Endodermal cell (in vitro differentiated cells): Measurements from ENCODE around the gene HOXC12. TPM values are rescaled to one million over a fixed set of nuclear protein-coding genes. Genes with fewer than 3 reads are reported as not detected.
A peak's percentile ranks its signal among the peaks of the same experiment; 100 is the strongest.

Experiments
- DNase-seq: peaks from one replicate; pipeline ENCODE4 v3.0.0-alpha.2; 2017
- H3K27ac ChIP-seq: 2 replicates; pipeline ENCODE4 v1.5.1; 2013; ENCODE audit warnings: mild to moderate bottlenecking, low read depth, low read length, moderate library complexity
- H3K27me3 ChIP-seq: 2 replicates; pipeline ENCODE4 v1.6.1; 2013; ENCODE audit warnings: mild to moderate bottlenecking, low read length, moderate library complexity; ENCODE audit not compliant: insufficient read depth, control insufficient read depth, poor library complexity, severe bottlenecking
- H3K36me3 ChIP-seq: 2 replicates; pipeline ENCODE4 v1.7.0; 2013; ENCODE audit warnings: mild to moderate bottlenecking, low read length, moderate library complexity; ENCODE audit not compliant: control insufficient read depth, insufficient read depth
- H3K4me1 ChIP-seq: one replicate; pipeline ENCODE4 v1.7.0; 2013; ENCODE audit warnings: low read length; ENCODE audit not compliant: control insufficient read depth, insufficient read depth
- H3K4me3 ChIP-seq: 2 replicates; pipeline ENCODE4 v1.5.1; 2013; ENCODE audit warnings: mild to moderate bottlenecking, low read length, moderate library complexity
- H3K9ac ChIP-seq: 2 replicates; pipeline ENCODE4 v1.6.1; 2013; ENCODE audit warnings: mild to moderate bottlenecking, low read length, moderate library complexity; ENCODE audit not compliant: poor library complexity, severe bottlenecking; ENCODE audit errors: extremely low read depth
- H3K9me3 ChIP-seq: 2 replicates; pipeline ENCODE4 v1.6.1; 2013; ENCODE audit warnings: mild to moderate bottlenecking, low read length, moderate library complexity; ENCODE audit not compliant: control insufficient read depth
- H3K27ac Mint-ChIP-seq: 2 replicates; pipeline ENCODE4 v1.8.0; 2020; ENCODE audit warnings: mixed read lengths
- H3K27me3 Mint-ChIP-seq: 2 replicates; pipeline ENCODE4 v1.8.0; 2021; ENCODE audit warnings: mild to moderate bottlenecking, mixed read lengths; ENCODE audit not compliant: insufficient read depth
- H3K36me3 Mint-ChIP-seq: 2 replicates; pipeline ENCODE4 v1.8.0; 2020; ENCODE audit warnings: low read depth, mixed read lengths
- H3K4me1 Mint-ChIP-seq: 2 replicates; pipeline ENCODE4 v1.8.0; 2020; ENCODE audit warnings: mixed read lengths
- H3K4me3 Mint-ChIP-seq: 2 replicates; pipeline ENCODE4 v1.8.0; 2020; ENCODE audit warnings: mild to moderate bottlenecking, moderate library complexity, mixed read lengths
- H3K9me3 Mint-ChIP-seq: 2 replicates; pipeline ENCODE4 v1.8.0; 2020; ENCODE audit warnings: mild to moderate bottlenecking, mixed read lengths
- WGBS, 2 experiments: methylation state at CpG; one replicate each; pipeline versions ENCODE4 v1.1.5 to v1.1.7; 2013; ENCODE audit warnings: missing lambda C conversion rate in 2 of 2, mixed read lengths in 1 of 2; ENCODE audit not compliant: insufficient coverage in 1 of 2, insufficient read length in 1 of 2; 5-methylcytosine and 5-hydroxymethylcytosine counted together
- total RNA-seq, 2 donors: library from RNA; stranded (reverse); fragmentation: NEBNext Ultra II Directional in 1 of 2; extraction: Animal tissue kit (Norgen Biotek cat#: 25700) in 1 of 2; gene quantifications; 2 replicates in 1 of 2; 3 replicates in 1 of 2; pipeline ENCODE4 v1.2.1, GENCODE V29; 2021
- TF ChIP-seq, protein P1 (sequence below): fragments of 200-600 bp; sonication (generic); conservative IDR thresholded peaks from 2 replicates; pipeline ENCODE4 v1.5.0; 2021; ENCODE audit warnings: antibody characterized with exemption, mild to moderate bottlenecking

HOXC12 gene
- total RNA-seq, 2 donors from 2014 or later = not detected

- Histone ChIP-seq H3K4me3 (no peak overlapping the region), H3K4me1 (no peaks in the 10 kb centered on the region), H3K9me3 (no peaks in the 10 kb centered on the region), H3K36me3 (no peaks in the 10 kb centered on the region), H3K9ac (no peak overlapping the region), H3K27me3 (peaks cover 100% of the 10 kb centered on the region), H3K27ac (no peak overlapping the region)
- no peak overlapping the region for H3K27ac Mint-ChIP-seq
- TF ChIP-seq, protein P1, sequence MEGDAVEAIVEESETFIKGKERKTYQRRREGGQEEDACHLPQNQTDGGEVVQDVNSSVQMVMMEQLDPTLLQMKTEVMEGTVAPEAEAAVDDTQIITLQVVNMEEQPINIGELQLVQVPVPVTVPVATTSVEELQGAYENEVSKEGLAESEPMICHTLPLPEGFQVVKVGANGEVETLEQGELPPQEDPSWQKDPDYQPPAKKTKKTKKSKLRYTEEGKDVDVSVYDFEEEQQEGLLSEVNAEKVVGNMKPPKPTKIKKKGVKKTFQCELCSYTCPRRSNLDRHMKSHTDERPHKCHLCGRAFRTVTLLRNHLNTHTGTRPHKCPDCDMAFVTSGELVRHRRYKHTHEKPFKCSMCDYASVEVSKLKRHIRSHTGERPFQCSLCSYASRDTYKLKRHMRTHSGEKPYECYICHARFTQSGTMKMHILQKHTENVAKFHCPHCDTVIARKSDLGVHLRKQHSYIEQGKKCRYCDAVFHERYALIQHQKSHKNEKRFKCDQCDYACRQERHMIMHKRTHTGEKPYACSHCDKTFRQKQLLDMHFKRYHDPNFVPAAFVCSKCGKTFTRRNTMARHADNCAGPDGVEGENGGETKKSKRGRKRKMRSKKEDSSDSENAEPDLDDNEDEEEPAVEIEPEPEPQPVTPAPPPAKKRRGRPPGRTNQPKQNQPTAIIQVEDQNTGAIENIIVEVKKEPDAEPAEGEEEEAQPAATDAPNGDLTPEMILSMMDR = no peak
- H3K27me3 Mint-ChIP-seq = peaks cover 100% of the 10 kb centered on the region
- H3K4me3 Mint-ChIP-seq = peak overlapping the region; percentile 11
- H3K4me1 Mint-ChIP-seq = peaks cover 3% of the 10 kb centered on the region
- WGBS, 2 experiments = 5 to 6% methylated on average over 36 to 48 of the region's 48 CpGs
- peak; percentile 89 for DNase-seq
- H3K9me3 Mint-ChIP-seq = peaks cover 2% of the 10 kb centered on the region
- no peaks in the 10 kb centered on the region for H3K36me3 Mint-ChIP-seq
Observed at GRCh38 chr12:53995378-53996239, 40.9 kb downstream of the HOXC12 start.

- Mint-ChIP-seq H3K27ac (no peak overlapping the region), H3K27me3 (peaks cover 100% of the 10 kb centered on the region), H3K4me1 (peaks cover 3% of the 10 kb centered on the region), H3K4me3 (no peak overlapping the region), H3K36me3 (no peaks in the 10 kb centered on the region), H3K9me3 (peaks cover 2% of the 10 kb centered on the region)
- Histone ChIP-seq H3K4me3 (no peak overlapping the region), H3K27ac (no peak overlapping the region), H3K27me3 (peaks cover 100% of the 10 kb centered on the region), H3K9me3 (no peaks in the 10 kb centered on the region), H3K36me3 (no peaks in the 10 kb centered on the region), H3K4me1 (no peaks in the 10 kb centered on the region), H3K9ac (no peak overlapping the region)
- 14 to 25% methylated on average over 11 to 27 of the region's 29 CpGs for WGBS, 2 experiments
- TF ChIP-seq, protein P1 = no peak
- no peak for DNase-seq
Observed at GRCh38 chr12:53996240-53997203, 41.8 kb downstream of the HOXC12 start.

DNA sequence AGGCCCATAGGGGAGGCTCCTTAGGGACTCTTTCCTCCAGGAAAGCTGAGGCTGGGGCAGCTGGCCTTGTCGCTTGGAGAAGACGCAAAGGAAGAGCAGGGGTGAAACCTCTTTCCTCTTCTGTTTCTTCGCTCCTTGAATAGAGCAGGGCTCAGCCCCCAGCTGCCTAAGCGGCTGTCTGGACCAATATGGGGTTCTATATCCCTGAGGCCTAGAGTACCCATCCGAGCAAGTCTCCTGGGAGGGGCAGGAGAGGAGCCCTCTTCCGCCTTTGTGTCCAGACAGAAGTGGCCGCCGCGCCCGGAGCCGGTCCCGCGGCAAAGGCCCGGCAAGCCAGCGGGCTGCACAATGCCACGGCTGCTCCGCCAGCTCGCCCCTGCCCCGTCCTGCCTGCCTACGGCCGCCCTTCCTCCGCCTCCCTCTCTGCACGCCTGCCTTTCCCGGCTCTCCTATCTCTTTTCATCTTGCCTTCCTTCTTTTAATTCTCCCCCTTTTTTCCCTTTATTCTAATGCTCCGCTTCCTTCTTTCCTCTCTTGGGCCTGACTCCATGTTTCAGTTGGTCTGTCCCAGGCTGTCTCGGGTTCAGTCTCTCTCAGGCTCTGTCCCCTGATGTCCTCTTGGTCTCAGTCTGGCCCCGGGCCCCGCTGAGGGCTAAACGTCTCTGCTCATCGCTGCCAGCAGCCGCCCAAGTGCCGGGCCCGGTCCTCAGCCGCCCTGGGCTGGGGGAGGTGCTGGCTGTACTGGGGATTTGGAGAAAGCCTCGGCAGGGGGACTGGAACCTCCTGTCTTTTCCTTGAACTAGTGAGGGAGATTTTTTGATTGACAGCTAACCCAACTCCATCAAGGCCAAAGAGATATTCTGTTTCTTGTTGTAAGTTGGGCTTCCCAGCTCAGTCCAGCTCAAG is 42.8 kb downstream of the HOXC12 start:
- no peaks in the 10 kb centered on the region for H3K4me1 ChIP-seq

More for the DNA sequence above, 42.8 kb downstream of the HOXC12 start:
- Mint-ChIP-seq H3K27ac (no peak overlapping the region), H3K9me3 (peaks cover 2% of the 10 kb centered on the region), H3K27me3 (peaks cover 100% of the 10 kb centered on the region), H3K36me3 (no peaks in the 10 kb centered on the region), H3K4me1 (peaks cover 3% of the 10 kb centered on the region), H3K4me3 (no peak overlapping the region)
- Histone ChIP-seq H3K4me3 (no peak overlapping the region), H3K36me3 (no peaks in the 10 kb centered on the region), H3K9me3 (no peaks in the 10 kb centered on the region), H3K27ac (no peak overlapping the region), H3K27me3 (peaks cover 100% of the 10 kb centered on the region), H3K9ac (no peak overlapping the region)
- TF ChIP-seq, protein P1 = no peak
- WGBS, 2 experiments = 5 to 10% methylated on average over 17 to 35 of the region's 35 CpGs
- DNase-seq = no peak
